ENCODE data around the gene FYB1.

Gene FYB1

GRCh38 chr5:39158786-39159185 is 60.6 kb downstream of the FYB1 start:
- TF ChIP-seq CTCF (conservative IDR thresholded peaks at IDR 0.05; ENCODE audit: low read depth, low read length), result no peak
- DNase-seq (ENCODE audit: low read depth), result no peak
- no peak overlapping the region for H3K4me3 ChIP-seq (ENCODE audit: low read length)

- no peak overlapping the region for H3K4me3 ChIP-seq (ENCODE audit: low read length)
- no peak for DNase-seq (ENCODE audit: low read depth)
- TF ChIP-seq CTCF (conservative IDR thresholded peaks at IDR 0.05; ENCODE audit: low read depth, low read length), result no peak
Measured at GRCh38 chr5:39158127-39158593, 61.2 kb downstream of the FYB1 start.

- H3K4me3 ChIP-seq (ENCODE audit: low read length), result no peak overlapping the region
- TF ChIP-seq CTCF (conservative IDR thresholded peaks at IDR 0.05; ENCODE audit: low read depth, low read length), result no peak
- no peak for DNase-seq (ENCODE audit: low read depth)
Measured at GRCh38 chr5:39157701-39158100, 61.7 kb downstream of the FYB1 start.

- no peak for TF ChIP-seq CTCF (conservative IDR thresholded peaks at IDR 0.05; ENCODE audit: low read depth, low read length)
- H3K4me3 ChIP-seq (ENCODE audit: low read length), result no peak overlapping the region
- no peak for DNase-seq (ENCODE audit: low read depth)
Measured at GRCh38 chr5:39156082-39156481, 63.3 kb downstream of the FYB1 start.

- H3K4me3 ChIP-seq (ENCODE audit: low read length), result no peak overlapping the region
- TF ChIP-seq CTCF (conservative IDR thresholded peaks at IDR 0.05; ENCODE audit: low read depth, low read length), result no peak
- DNase-seq (ENCODE audit: low read depth), result no peak
Measured at GRCh38 chr5:39151745-39152144, 67.6 kb downstream of the FYB1 start.

GRCh38 chr5:39149966-39150365 is 69.4 kb downstream of the FYB1 start:
- DNase-seq (ENCODE audit: low read depth), result no peak
- TF ChIP-seq CTCF (conservative IDR thresholded peaks at IDR 0.05; ENCODE audit: low read depth, low read length), result no peak
- no peak overlapping the region for H3K4me3 ChIP-seq (ENCODE audit: low read length)

GRCh38 chr5:39148983-39149534 is 70.3 kb downstream of the FYB1 start:
- peak; percentile 31 for TF ChIP-seq CTCF (conservative IDR thresholded peaks at IDR 0.05; ENCODE audit: low read depth, low read length)
- no peak overlapping the region for H3K4me3 ChIP-seq (ENCODE audit: low read length)

More at GRCh38 chr5:39148983-39149534, 70.3 kb downstream of the FYB1 start:
- no peak for DNase-seq (ENCODE audit: low read depth)

All from retinal pigment epithelial cell (primary cell).